ENCODE data around the gene APBA2. TPM values are rescaled to one million over a fixed set of nuclear protein-coding genes. Genes with fewer than 3 reads are reported as not detected.
A peak's percentile ranks its signal among the peaks of the same experiment; 100 is the strongest.

The APBA2 gene
- total RNA-seq, 1 donor from 2014 or later: 26.4 TPM

GRCh38 chr15:29122506-29122905, 236.7 kb downstream of the APBA2 start:
- Mint-ChIP-seq H3K36me3 (ENCODE audit: low read depth) (no peaks in the 10 kb centered on the region), H3K9me3 (ENCODE audit: low read depth) (no peaks in the 10 kb centered on the region), H3K4me1 (ENCODE audit: low read depth) (peaks cover 9% of the 10 kb centered on the region), H3K27ac (ENCODE audit: unreplicated experiment) (no peak overlapping the region), H3K4me3 (ENCODE audit: unreplicated experiment) (no peak overlapping the region), H3K27me3 (ENCODE audit: low read depth) (no peaks in the 10 kb centered on the region)
- DNase-seq (ENCODE audit: low spot score): peak; percentile 69
- no peak for TF ChIP-seq CTCF (IDR thresholded peaks at IDR 0.05)

- no peak overlapping the region for H3K4me3 Mint-ChIP-seq (ENCODE audit: unreplicated experiment)
- H3K36me3 Mint-ChIP-seq (ENCODE audit: low read depth): no peaks in the 10 kb centered on the region
- H3K4me1 Mint-ChIP-seq (ENCODE audit: low read depth): peaks cover 9% of the 10 kb centered on the region
- DNase-seq (ENCODE audit: low spot score): peak; percentile 78
- TF ChIP-seq CTCF (IDR thresholded peaks at IDR 0.05): no peak
- peaks cover under 1% of the 10 kb centered on the region for H3K27me3 Mint-ChIP-seq (ENCODE audit: low read depth)
- no peaks in the 10 kb centered on the region for H3K9me3 Mint-ChIP-seq (ENCODE audit: low read depth)
- H3K27ac Mint-ChIP-seq (ENCODE audit: unreplicated experiment): no peak overlapping the region
Observed at GRCh38 chr15:29123171-29123570, 237.4 kb downstream of the APBA2 start.

DNA sequence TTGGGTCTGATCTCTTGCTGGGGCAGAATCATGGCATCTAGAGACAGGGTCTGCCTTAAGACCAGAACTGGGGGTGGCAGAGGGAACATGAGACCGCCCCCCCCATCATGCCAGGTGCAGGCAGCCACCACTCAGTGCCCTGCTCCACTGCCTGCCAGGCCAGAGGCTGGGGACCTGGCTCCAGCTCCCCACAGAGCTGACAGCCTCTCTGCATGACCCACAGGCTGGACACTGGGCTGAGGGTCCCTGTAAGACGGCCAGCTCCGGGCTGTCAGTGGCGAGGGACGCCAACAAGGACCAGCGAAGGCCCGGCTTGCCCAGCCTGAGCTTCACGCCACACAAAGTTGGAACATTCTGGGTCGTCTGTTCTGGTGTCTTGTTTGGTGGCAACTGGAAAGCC, 238.2 kb downstream of the APBA2 start:
- H3K4me1 Mint-ChIP-seq (ENCODE audit: low read depth): peaks cover 9% of the 10 kb centered on the region
- TF ChIP-seq CTCF (IDR thresholded peaks at IDR 0.05): no peak

DNA sequence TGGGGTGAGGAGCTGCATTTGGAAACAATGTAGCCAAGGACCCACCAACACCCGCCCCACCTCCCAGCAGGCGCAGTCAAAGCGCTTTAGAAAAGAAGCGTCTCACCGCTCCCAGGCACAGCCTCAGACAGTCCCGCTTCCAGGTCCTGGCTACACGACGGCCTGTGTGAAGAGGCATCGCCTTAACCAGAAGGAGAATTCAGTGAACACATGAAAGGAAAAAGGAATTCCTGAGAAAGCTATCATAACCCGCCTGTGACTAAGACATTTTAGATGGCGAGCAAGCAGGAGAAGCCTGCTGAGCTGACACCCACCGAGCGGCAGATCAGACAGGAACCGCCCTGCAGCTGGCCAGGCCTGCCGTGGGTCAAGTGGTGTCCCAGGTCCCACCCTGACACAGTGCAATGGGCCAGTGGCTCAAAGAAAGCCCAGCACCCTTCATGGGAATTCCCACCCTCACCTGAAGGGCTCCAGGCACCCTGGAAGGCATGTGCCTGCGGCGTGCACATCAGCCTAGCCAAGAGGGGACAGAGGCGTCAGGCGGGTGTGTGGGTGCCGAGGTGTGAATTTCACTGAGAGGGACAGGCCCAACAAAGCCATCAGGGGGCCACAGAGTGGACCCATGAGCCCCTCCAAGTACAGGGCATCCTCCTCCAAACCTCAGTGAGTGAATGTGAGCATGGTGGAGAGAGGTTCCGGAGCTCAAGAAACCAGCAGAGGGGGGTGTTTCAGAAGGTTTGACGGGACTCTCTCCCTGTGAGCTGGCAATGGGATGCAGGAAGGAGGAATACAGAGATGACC, 239.0 kb downstream of the APBA2 start:
- DNase-seq (ENCODE audit: low spot score): peak; percentile 67
- H3K9me3 Mint-ChIP-seq (ENCODE audit: low read depth): no peaks in the 10 kb centered on the region
- peaks cover 2% of the 10 kb centered on the region for H3K36me3 Mint-ChIP-seq (ENCODE audit: low read depth)
- peak overlapping the region; percentile 59 for H3K27ac Mint-ChIP-seq (ENCODE audit: unreplicated experiment)
- no peak overlapping the region for H3K4me3 Mint-ChIP-seq (ENCODE audit: unreplicated experiment)
- TF ChIP-seq CTCF (IDR thresholded peaks at IDR 0.05): peak; percentile 65
- peaks cover 9% of the 10 kb centered on the region for H3K4me1 Mint-ChIP-seq (ENCODE audit: low read depth)
- H3K27me3 Mint-ChIP-seq (ENCODE audit: low read depth): peaks cover 4% of the 10 kb centered on the region

More for the DNA sequence above, 238.2 kb downstream of the APBA2 start:
- DNase-seq (ENCODE audit: low spot score): peak; percentile 59
- Mint-ChIP-seq H3K9me3 (ENCODE audit: low read depth) (no peaks in the 10 kb centered on the region), H3K27ac (ENCODE audit: unreplicated experiment) (peak overlapping the region; percentile 17), H3K36me3 (ENCODE audit: low read depth) (peaks cover 2% of the 10 kb centered on the region), H3K27me3 (ENCODE audit: low read depth) (peaks cover 4% of the 10 kb centered on the region), H3K4me3 (ENCODE audit: unreplicated experiment) (no peak overlapping the region)

DNA sequence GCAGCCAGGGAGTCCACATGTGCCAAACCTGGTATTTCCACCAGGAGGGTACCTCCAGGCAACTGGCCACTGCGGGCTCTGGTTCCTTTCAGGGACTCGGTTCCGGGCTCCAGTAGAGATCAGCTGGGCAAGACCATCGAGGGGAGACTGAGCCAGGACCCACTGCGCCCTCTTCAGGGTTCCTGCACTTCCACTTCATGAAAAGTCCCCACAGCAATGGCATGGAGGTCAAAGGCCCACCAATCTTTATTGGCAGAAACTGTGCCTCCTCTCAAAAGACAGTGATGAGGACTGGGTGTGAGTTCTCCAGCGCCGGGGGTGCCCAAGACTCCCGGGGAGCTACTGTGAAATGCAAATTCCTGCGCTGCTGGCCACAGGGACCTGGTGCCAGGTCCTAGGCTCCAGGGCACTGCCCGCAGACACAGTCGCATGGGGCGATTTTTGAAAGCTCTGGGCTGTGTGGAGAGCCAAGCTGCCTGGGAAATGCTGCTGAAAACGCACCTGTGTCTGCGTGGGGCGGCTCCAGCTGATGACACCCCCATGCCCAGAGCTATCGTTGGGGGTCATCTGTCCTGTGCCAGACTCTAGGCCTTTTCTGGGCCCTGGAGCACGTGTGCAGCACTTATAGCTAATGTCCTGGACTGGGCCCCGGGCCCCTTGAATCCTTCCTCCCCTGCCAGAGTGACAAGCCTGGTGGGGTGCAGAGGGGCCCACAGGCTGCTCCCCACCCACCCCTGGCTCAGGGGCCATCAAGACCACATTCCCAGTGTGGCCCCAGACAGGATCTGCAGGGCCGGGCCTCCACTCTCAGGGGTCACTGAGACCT, 239.8 kb downstream of the APBA2 start:
- H3K9me3 Mint-ChIP-seq (ENCODE audit: low read depth): no peaks in the 10 kb centered on the region
- H3K36me3 Mint-ChIP-seq (ENCODE audit: low read depth): peaks cover 2% of the 10 kb centered on the region
- no peak overlapping the region for H3K27ac Mint-ChIP-seq (ENCODE audit: unreplicated experiment)
- no peak overlapping the region for H3K4me3 Mint-ChIP-seq (ENCODE audit: unreplicated experiment)
- H3K27me3 Mint-ChIP-seq (ENCODE audit: low read depth): peaks cover 8% of the 10 kb centered on the region
- peaks cover 9% of the 10 kb centered on the region for H3K4me1 Mint-ChIP-seq (ENCODE audit: low read depth)
- TF ChIP-seq CTCF (IDR thresholded peaks at IDR 0.05): no peak
- DNase-seq (ENCODE audit: low spot score): peak; percentile 84

All from chondrocyte (in vitro differentiated cells).